NCI-H146 (cell line): ENCODE data around the gene FSTL4.

Experiments
- DNase-seq: peaks from one replicate; lab custom pipeline; 2025; lab: John Stamatoyannopoulos, UW

Gene FSTL4

DNA sequence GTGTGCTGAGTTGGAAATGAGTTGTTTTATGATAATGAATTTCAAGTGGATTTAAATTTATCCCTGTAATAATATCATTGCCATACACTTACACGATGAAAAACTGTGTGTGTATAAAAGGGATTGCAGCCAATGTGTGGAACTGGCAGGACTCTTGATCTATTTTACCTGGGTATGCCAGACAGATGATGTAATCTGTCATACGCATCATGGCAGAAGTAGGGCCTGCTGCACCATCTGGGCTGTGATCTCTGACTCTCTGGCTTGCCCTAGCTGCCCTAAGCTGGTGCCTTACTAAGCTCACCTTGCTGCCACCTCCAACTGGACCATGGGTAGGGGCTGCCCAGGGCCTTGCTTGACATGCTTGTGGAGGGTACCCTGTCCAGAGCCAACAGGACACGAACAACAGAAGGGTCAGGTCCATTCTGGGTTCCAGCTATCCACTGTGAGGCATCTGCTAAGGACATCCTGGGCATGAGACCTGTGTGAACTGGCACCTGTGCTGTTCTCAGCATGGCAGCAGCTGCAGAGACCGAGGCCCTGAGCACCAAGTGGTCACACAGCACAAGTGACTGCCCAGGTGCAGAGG is 184.2 kb downstream of the FSTL4 start:
- DNase-seq = no peak

DNA sequence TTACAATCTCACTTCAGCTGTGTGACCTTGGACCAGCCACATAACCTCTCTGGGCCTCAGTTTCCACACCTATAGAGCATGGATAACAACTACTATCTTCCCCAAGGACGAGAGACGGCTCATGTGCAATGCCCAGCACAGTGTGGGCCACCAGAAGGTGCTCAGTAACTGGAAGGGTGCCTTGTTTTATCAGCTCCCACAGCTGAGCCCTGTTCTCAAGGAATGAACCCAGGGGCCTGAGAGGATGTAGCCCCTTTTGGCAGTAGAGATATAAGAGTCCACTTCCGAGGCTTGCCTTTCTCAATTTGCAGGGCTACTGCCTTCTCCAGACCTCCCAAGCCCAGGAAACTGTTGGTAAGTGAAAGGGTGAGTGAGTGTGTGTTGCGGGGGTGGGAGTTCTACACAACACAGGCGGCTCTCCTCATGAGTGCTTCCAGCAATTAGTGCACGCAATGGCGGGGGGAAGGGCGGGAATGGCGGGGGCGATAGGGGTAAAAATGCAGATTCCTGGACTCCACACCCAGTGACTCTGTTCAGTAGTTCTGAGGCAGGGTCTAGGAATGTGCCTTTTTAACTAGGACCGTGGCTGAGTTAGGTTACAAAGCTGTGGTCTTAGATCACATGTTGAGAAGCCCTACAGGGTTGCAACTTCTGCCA is 185.1 kb downstream of the FSTL4 start:
- DNase-seq = no peak

DNA sequence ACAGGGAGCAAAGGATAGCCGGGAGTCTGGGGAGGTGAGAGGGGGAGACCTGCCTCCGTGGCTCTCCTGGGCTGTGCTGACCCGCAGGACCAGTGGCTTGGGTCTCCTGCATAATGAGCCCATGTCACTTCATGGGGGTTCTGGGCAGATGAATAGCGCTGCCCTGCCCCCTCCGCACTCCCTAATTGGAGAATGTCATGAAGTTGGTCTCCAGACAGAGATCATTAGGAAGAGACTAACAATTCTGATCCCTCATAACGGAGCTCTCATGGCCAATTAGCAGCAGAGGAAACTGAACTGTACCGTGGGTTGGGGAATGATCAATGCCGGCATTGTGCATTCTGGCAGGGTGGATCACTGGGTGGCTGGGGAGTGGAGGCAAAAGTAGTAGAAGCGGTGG is 186.1 kb downstream of the FSTL4 start:
- DNase-seq = no peak

DNA sequence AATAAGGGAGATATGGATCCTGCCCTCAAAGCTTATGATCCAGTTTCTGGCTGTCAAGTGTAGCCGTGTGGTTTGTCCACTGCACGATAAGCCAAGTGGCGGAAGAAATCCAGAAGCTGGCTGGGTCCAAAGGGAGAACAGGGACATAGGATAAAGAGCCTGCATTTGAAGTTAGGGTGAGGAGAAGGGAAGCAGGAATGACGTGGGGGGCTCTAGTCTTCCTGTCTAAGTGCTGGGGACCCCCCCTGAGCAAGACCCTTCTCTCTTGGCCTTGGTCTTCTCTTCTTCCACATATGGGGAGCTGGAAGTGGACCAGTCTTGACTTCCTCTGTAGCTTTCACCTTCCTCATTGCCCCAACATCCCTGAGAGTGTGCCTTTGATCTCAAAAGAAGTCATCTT is 186.6 kb downstream of the FSTL4 start:
- no peak for DNase-seq

DNA sequence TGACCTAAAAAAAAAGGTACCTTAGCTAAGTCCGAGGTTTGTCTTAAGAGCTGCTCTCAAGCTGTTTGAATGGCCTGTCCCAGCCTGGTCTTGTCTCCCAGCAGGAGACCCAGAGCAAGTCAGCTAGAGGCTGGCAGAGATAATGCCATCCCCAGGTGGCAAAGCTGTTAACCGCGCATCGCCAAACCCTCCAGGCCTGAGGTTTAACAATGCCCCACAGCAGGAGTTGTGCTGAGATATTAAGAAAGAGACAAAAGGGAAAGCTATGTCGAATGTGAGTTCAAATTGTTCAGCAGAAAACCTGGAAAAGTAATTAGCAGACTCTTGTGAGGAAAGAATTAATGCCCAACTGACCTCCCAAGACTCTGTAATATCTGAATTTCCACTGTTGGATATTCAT is 187.1 kb downstream of the FSTL4 start:
- peak; percentile 86 for DNase-seq

DNA sequence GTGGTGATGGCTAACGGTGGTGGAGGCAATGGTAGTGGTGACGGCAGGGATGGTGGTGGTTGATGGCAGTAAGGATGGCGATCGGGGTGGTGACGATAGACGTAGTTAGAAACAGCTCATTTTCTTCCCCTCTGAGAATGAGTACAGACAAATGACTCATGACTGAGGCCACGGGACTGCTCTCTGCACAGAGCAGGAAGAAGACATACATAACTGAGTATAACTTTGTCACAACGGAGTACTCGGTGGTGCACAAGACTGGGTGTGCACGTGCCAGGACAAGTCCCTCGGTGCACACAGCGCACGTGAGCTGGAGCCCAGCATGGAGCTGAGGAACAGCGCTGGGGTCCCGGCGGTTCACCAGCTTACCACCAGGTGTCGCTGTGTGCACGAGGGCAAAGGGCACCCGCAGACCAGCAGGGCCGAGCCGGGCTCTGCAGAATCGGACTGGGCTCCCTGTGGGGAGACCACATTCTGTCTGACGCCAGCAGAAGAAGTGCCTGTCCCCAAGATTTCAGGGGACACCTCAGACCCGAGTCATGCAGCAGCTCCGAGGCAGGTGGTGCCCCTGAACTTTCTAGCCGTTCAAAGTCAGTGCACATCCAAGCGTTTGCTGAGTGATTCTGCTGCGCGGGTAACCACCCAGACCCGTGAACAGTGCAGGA is 188.6 kb downstream of the FSTL4 start:
- DNase-seq = peak; percentile 9

DNA sequence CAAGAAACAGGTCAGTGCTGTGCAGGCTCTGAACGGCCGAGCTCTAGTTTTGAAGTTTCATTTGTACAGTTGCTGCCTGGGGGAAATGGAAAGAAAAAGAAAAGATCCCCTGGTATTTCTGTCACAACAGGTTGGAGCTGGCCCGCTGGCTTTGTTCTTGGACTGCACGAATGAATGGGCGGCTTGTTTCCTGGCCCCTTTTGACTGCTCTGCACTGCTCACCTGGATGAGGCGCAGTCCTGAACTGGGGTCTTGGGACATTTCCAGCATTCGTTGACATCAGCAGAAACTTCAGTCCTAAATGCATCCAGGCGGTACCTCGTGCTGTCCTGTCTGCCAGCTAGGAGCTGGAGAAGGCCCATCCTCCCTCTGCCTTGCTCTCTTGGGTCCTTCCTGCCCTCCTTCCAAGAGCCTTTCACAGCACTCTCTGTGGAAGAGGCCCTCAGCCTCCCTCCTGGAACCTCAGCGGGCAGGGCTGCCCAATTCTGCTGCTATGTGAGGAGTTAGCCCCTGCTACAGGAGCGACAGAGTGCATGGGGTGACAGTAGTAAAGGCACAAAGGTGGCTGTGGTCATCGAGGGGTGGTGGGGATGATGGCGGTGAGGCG is 189.2 kb downstream of the FSTL4 start:
- DNase-seq = no peak

DNA sequence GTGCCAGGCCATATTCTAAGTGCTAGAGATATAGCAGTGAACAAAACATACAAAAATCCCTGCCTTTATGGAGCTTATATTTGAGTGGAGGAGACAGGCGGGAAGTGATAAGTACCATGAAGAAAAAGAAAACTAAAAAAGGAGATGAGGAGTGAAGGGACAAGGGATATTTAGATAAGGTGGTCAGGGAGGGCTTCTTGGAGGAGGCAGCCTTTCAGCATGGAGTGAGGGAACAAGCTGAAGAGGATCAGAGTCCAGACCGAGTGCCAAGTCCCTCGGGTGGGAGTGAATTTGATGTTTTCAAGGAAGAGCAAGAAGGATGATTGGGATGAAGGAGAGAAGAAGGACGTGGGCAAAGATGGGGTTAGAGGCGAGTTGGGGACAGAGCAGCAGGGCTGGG is 190.5 kb downstream of the FSTL4 start:
- no peak for DNase-seq

DNA sequence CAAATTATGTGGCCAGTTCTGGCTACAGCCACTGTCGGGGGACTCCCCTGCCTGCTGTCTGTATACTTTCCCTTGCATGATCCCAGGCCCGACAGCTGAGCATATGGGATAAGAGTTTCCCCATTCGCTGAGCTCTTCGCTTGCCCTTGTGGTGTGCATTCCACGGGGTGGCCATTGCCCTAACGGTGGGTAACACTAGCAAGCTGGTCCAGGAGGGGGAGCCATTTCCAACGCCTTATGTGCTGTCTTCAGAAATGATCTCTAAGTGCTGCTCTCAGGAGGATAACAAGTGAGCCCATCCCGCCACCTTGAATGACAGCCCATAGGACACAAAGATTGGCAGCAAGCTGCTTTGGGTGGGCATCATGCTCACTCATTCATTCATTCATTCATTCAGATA is 190.9 kb downstream of the FSTL4 start:
- DNase-seq = peak; percentile 32

DNA sequence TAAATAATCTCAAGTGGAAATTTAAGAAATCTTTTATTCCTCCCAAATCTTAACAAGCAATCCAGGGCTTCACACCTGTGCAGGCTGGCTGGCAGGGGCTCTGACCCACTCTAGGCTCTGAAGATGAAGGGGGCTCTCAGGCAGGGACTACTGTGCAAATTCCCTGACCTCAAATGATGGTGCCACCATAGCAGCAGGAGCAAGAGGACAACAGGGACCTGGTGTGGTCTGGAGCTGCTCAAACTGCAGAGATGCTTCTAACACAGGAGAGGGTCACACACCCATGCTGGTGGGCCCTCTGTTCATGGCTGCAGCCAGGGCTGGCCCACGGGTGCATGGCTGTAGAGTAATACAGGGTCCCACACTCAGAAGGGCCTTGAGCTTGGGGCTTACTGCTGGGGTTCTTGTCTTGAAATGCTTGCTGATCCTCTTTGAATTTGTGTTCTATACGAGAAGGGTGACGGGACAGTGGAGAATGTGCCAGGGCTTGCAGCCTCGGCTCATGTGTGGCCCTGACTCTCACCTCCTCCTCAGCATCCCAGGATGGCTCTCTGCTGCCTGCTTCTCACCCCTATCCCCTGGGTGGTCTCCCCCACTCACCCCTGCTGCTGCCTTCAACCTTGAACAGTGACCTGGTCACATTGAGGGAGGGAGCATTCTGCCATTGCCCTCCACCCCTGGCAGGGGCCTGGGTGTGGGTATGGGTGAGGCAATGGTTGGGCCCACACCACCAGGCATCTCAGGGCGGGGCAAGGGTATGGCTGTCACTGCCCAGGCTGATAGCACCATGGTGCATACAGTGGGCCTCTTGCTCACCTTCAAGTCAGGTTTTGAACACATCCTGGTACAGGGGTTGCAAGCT is 191.7 kb downstream of the FSTL4 start:
- no peak for DNase-seq

DNA sequence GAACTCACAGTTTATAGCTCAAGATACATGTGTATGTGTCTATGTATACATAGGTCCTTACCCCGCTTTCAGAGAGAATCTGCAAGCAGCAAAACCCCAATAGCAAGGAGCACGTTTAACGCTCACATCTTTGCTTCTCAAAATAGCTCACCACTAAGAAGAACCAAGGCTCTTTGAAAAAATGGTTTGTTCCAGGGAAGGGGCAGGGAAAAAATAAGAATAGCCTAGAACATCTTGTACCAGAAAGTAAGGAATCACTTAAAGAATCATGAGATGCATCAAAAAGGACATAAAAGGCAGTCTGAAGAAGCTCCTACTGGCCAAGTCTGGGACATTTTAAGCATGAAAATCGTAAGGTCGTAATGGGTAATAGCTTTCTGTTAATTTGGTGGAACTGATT is 196.4 kb downstream of the FSTL4 start:
- DNase-seq = no peak

DNA sequence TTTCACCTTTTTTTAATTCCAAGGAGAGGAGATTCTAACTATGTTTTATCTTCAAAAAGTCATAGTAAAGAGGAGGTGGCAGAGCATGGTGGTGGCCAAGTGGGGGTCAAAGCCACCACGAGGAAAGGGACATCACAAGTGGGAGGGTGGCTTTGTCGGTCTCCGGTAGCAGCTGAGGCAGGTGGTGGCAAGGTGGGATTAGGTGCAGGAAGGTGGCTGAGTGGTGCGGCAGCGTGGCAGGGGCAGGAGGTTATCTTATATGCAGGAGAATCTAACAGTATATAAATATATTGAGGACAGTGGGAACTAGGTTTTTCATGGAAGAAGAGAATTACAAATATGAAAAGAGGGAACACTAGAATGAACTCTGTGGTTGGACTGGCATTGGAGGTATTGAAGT is 196.8 kb downstream of the FSTL4 start:
- no peak for DNase-seq

DNA sequence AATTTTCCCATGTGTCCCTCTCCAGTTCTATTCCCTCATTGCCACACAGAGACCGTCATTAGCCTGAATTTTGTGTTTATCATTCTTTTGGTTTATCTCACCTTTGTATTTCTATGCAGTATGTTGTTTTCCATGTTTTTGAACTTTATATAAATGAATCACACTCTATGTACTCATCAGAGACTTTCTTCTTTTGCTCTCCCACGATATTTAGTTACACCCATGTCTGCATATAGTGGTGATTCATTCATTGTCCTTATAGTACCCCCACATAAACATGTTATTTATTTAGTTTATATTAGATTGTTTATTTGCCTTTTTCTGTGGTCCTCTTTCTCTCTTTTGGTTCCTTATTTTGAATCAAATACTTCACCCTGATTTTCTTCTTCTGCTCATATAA is 199.7 kb downstream of the FSTL4 start:
- no peak for DNase-seq

DNA sequence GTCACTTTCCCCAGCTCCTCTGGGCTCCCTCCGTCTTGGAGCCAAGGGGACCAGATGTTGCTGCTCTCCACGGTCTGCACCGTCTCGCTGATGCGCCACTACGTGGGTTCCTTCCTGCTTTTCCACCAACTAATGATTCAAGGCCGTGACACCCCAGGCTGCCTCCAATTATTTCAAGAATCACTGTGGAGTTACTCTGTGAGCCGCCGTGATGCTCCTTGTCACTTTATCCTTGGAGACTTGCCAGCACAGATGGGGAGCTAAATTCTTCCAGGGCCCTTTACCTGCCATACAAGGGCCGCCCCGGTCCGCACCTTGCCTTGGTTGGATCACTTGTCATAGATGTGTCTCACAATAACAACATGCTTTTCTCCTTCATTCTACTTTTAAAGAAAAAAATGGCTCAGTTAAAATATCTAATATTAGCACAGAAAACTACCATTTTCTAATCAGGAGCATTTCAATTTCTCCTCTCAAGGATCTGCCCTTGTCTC is 202.0 kb downstream of the FSTL4 start:
- no peak for DNase-seq

DNA sequence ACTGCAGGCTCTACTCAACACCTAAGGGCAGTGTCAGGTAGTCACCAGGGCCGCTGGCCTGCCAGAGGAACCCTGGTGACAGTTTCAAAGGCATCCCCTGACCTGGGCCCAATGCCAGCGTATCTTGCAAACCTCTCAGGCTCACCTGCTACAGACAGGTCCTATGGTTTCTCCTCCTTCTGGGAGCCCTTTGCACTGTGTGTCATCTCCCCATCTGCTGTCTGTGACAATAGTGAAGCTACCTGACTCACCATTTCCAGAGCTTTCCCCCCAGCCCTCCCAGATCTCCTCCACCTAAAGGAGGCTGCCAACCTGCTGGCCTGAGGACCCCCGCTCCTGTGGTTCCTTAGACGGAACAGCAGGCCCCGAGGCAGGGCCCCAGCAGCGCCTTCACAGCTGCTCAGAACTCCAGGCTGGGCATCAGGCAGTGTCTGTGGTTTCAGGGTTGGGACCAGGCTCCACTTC is 203.1 kb downstream of the FSTL4 start:
- no peak for DNase-seq

DNA sequence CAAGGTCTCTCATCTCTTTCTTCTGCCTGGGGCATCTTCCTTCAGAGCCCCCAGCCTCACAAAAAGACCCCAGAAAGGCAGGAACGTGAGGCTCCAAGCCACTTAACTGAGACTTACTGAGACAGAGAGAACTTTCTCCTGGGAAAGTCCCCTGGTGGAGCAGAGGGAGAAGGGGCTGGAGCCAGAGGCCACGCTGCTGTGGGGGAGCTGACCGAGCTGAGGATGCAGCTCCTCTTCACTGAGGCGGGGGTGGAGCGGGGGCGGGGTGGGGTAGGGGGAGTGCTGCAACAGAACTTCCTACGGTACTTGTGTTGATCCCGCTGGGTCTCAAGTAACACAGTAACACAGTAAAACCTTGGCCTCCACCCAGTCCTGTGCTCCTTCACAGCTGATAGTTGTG is 204.0 kb downstream of the FSTL4 start:
- DNase-seq = no peak

DNA sequence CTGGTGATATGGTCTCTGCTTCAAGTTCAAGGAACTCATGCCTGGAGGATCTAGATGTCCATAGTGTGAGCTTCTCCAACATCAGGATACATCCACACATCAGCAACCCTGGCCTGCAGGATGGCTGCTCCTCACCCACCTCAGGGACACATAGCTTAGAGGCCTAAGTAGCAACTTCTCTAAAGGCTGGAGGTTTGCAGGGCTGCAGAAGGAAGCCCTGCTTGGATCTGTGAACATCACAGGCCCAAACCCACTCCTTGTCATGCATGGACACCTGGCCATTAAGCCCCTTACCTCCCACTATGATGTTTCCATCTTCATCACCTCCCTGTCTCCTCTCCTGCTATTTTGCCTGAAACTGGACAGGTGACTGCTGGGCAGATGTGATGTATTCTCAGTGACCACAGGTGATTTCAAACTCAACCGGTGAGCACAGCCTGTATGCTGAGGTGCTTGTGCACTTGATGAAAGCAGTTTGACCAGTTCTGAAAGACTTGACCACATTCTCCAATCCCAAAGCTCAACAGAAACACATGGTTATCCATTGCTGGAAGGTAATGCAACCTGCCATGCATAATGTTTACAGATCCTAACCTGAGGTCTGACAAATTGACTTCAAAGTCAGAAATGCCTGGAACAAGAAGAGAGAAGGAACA is 205.2 kb downstream of the FSTL4 start:
- DNase-seq = no peak

DNA sequence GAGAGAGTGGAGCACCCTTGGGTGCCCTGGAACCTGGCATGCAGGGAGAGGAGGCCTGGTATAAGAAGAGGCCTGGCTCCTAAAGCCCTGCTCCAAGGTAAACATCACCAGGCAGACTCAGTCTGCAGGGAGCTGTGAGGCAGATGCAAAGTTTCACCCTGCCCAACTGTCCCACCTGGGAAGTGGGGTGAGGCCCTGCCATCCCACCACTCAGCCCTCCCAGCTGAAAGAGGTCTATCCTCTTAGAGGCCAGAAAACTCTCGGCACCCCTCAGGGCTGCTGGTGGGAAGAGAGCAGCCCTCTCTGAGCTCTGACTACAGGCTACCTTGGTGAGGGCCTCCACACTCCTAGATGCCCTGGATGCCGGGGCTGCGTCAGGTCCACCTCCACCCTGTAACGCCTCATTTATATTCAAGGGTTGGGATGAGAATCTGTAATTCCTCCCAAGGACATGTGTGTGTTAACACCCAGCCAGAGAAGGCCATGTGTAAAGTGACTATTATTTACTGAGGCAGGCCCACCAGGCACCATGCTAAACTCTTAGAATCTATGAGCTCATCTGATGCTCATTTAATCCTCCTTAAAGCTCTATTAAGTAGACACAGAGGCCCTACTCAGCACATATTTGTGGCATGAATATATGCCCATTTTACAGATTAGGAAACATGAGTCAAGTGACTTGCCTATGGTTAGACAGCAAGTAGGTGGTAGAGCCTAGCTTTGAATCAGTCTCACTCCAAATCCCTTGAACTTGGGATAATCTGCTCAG is 205.9 kb downstream of the FSTL4 start:
- no peak for DNase-seq

DNA sequence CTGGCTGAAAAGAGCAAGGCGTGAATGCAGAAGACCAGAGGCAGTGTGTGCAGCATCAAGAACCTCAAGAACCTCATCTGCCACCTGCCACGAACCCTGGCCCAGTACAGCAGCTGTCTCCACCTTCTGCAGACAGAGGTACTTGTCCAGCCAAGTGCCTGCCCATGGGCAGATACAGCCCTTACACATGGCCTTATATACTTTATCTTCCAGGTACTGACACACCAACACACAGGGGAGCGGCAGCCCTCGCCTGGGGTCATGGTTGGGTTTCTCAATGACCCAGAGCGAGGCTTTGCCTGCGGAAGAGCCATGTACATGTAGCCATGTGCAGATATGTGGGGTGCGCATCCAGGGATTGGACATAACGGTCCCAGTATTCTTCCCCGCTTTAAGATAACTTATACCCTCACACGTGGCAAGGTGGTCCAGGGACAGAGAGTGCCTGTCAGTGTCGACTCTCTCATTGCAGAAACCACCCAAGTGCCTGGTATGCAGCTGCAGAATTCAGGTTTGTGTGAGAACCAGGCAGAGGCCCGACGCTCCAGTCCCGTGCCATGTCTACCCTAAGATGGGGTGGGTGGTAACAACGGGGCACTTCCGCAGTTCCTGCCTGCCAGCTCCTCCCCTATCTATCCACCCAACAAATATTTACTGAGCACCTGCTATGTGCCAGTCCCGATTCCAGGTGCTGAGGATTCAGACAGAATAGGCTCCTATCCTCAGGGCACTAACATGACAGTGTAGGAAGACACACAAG is 206.9 kb downstream of the FSTL4 start:
- no peak for DNase-seq

DNA sequence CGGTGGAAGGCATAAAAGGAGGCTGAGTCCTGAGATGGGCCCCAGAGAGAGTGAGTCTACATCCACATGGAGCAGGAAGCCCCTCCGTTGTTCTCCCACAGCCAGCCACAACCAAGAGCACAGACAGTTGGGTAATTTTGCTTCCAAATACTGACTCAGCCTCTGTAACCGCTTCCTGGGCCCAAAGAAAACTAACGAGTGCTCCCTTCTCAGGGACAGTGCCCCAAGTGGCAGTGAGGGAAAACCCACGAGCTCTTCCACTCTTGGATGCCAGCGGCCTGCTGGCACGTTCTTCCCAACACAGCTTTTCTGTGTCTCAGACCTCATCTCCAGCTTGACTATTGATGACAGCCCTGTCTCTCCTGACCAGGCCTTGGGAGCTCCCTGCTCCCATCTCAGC is 207.6 kb downstream of the FSTL4 start:
- no peak for DNase-seq
